Stomach (tissue), 9 donors: Measurements from ENCODE around the gene JAG2. TPM values are rescaled to one million over a fixed set of nuclear protein-coding genes. Genes with fewer than 3 reads are reported as not detected.

ENCODE experiments used
- DNase-seq, 2 donors: peaks; one replicate each; pipeline versions ENCODE4 v3.0.0 to v3.0.0-alpha.2; 2013 to 2019
- H3K27ac ChIP-seq, 5 donors: fragments of 200-600 bp in 4 of 5; sonication (generic) in 4 of 5; one replicate each; pipeline ENCODE4 v1.5.1; 2013 to 2019; ENCODE audit warnings: mild to moderate bottlenecking in 1 of 5, moderate library complexity in 1 of 5
- H3K27me3 ChIP-seq, 3 donors: fragments of 200-600 bp; sonication (generic); one replicate each; pipeline ENCODE4 v1.5.1; 2017 to 2019; ENCODE audit warnings: mixed run types in 1 of 3
- H3K36me3 ChIP-seq, 4 donors: fragments of 200-600 bp; sonication (generic); 1 replicate in 3 of 4; 2 replicates in 1 of 4; pipeline ENCODE4 v1.5.1; 2016 to 2019
- H3K4me1 ChIP-seq, 4 donors: fragments of 200-600 bp; sonication (generic); one replicate each; pipeline ENCODE4 v1.5.1; 2016 to 2019
- H3K4me3 ChIP-seq, 4 donors: fragments of 200-600 bp; sonication (generic) in 3 of 4; one replicate each; pipeline ENCODE4 v1.5.1; 2016 to 2019; ENCODE audit warnings: mild to moderate bottlenecking in 1 of 4
- H3K9me3 ChIP-seq, 4 donors: fragments of 200-600 bp; sonication (generic); one replicate each; pipeline ENCODE4 v1.5.1; 2016 to 2019
- CTCF ChIP-seq, 7 experiments: fragments of 450-650 bp in 4 of 7; fragments of 200-600 bp in 3 of 7; sonication (generic) in 3 of 7; IDR thresholded peaks; one replicate each; pipeline ENCODE4 v1.5.1; 2016 to 2019; ENCODE audit warnings: antibody characterized with exemption in 7 of 7, control low read depth in 2 of 7, mild to moderate bottlenecking in 1 of 7
- EP300 ChIP-seq: sonication (generic); formaldehyde crosslinking; IDR thresholded peaks from one replicate; pipeline ENCODE4 v1.6.1; 2017; ENCODE audit warnings: antibody characterized with exemption
- POLR2A ChIP-seq, 4 donors: fragments of 450-650 bp; IDR thresholded peaks; one replicate each; pipeline ENCODE4 v1.6.1; 2016; ENCODE audit warnings: antibody characterized with exemption in 4 of 4, control low read depth in 2 of 4, mild to moderate bottlenecking in 1 of 4, moderate library complexity in 1 of 4
- POLR2AphosphoS5 ChIP-seq, 3 donors: sonication (generic); formaldehyde crosslinking; IDR thresholded peaks; one replicate each; pipeline ENCODE4 v1.6.1; 2016; ENCODE audit warnings: antibody characterized with exemption in 3 of 3
- WGBS, 5 donors: extraction: QIAGEN DNeasy Blood & Tissue Kit in 3 of 5; methylation state at CpG; one replicate each; pipeline versions ENCODE4 v1.1.5 to v1.1.7; 2013 to 2018; 5-methylcytosine and 5-hydroxymethylcytosine counted together
- intact Hi-C: fragments of 100-400 bp; cut with DNase I; formaldehyde crosslinking; loops from one replicate; pipeline ENCODE4 v1.15.1; 2023; ENCODE audit warnings: low total_unique reads
- polyA plus RNA-seq, 3 donors: library from polyadenylated mRNA; stranded (reverse); fragments of 200-250 nt; gene quantifications; one replicate each; pipeline ENCODE4 v1.2.3, GENCODE V29; 2013
- total RNA-seq, 5 donors: library from RNA; depleted of rRNA; stranded (reverse); fragments of >200 nt; gene quantifications; one replicate each; pipeline versions ENCODE4 v1.1.0 to v1.2.3, GENCODE V29; 2014 to 2016
- donor health status: healthy with polysubstance abuse.
- donor health status: Bipolar disorder and iron deficiency.
- donor health status: healthy.

JAG2 gene
- total and polyA plus RNA-seq, 8 donors = 6.0 to 117 (median 15.6) TPM

- H3K9me3 ChIP-seq = no peaks in the 10 kb centered on the region
- DNase-seq = no peak
- H3K4me1 ChIP-seq = peaks cover 20 to 35% (median 30%) of the 10 kb centered on the region in 4 donors
- peaks cover 0 to 9% (median 0%) of the 10 kb centered on the region in 4 donors for H3K36me3 ChIP-seq
- intact Hi-C loops = no loop called here
- H3K4me3 ChIP-seq = no peak overlapping the region
- WGBS, 5 donors = 83 to 96% (median 93%) methylated on average over 12 to 13 of the region's 13 CpGs
- no peak for TF ChIP-seq CTCF (IDR thresholded peaks at IDR 0.05)
- no peak for TF ChIP-seq POLR2AphosphoS5 (IDR thresholded peaks at IDR 0.05)
- no peak for TF ChIP-seq EP300
- TF ChIP-seq POLR2A (IDR thresholded peaks at IDR 0.05) = no peak
- no peak overlapping the region for H3K27ac ChIP-seq
- peaks cover 0 to 31% (median 3%) of the 10 kb centered on the region in 3 donors for H3K27me3 ChIP-seq
Observed at GRCh38 chr14:105173145-105173544, 4.6 kb upstream of the JAG2 start.

GRCh38 chr14:105172476-105172875 lies 3.9 kb upstream of the JAG2 start:
- H3K27me3 ChIP-seq = peaks cover 0 to 37% (median 7%) of the 10 kb centered on the region in 3 donors
- H3K4me3 ChIP-seq = no peak overlapping the region
- H3K36me3 ChIP-seq = peaks cover 0 to 9% (median 0%) of the 10 kb centered on the region in 4 donors
- 66 to 91% (median 71%) methylated on average over 3 to 7 of the region's 7 CpGs for WGBS, 5 donors
- peaks cover 25 to 40% (median 35%) of the 10 kb centered on the region in 4 donors for H3K4me1 ChIP-seq
- H3K27ac ChIP-seq = no peak overlapping the region
- DNase-seq = no peak
- TF ChIP-seq CTCF (IDR thresholded peaks at IDR 0.05) (no peak), POLR2AphosphoS5 (IDR thresholded peaks at IDR 0.05) (no peak), EP300 (no peak), POLR2A (IDR thresholded peaks at IDR 0.05) (no peak)
- intact Hi-C loops = no loop called here
- H3K9me3 ChIP-seq = no peaks in the 10 kb centered on the region

GRCh38 chr14:105171004-105171673 lies 2.6 kb upstream of the JAG2 start:
- WGBS, 5 donors = 9 to 40% (median 27%) methylated on average over 2 to 19 of the region's 19 CpGs
- peaks cover 0 to 50% (median 16%) of the 10 kb centered on the region in 3 donors for H3K27me3 ChIP-seq
- H3K4me1 ChIP-seq = peaks cover 30 to 48% (median 42%) of the 10 kb centered on the region in 4 donors
- no peak overlapping the region for H3K4me3 ChIP-seq
- peaks cover 0 to 6% (median 0%) of the 10 kb centered on the region in 4 donors for H3K36me3 ChIP-seq
- TF ChIP-seq CTCF (IDR thresholded peaks at IDR 0.05) (no peak), EP300 (no peak), POLR2AphosphoS5 (IDR thresholded peaks at IDR 0.05) (no peak), POLR2A (IDR thresholded peaks at IDR 0.05) (no peak)
- H3K9me3 ChIP-seq = no peaks in the 10 kb centered on the region
- peak; percentile 34 to 70 for DNase-seq
- intact Hi-C loops = no loop called here
- peak overlapping the region in 2 of 5 donors; percentile 2 to 5 for H3K27ac ChIP-seq

GRCh38 chr14:105169776-105170655 lies 1.4 kb upstream of the JAG2 start:
- Histone ChIP-seq H3K36me3 (no peaks in the 10 kb centered on the region), H3K27me3 (peaks cover 0 to 62% (median 17%) of the 10 kb centered on the region in 3 donors), H3K9me3 (no peaks in the 10 kb centered on the region), H3K27ac (no peak overlapping the region), H3K4me3 (no peak overlapping the region), H3K4me1 (peaks cover 30 to 55% (median 48%) of the 10 kb centered on the region in 4 donors)
- intact Hi-C loops = no loop called here
- WGBS, 5 donors = 72 to 81% (median 77%) methylated on average over 11 to 22 of the region's 22 CpGs
- DNase-seq = no peak
- no peak for TF ChIP-seq CTCF (IDR thresholded peaks at IDR 0.05)
- no peak for TF ChIP-seq EP300
- TF ChIP-seq POLR2AphosphoS5 (IDR thresholded peaks at IDR 0.05) = no peak
- TF ChIP-seq POLR2A (IDR thresholded peaks at IDR 0.05) = no peak
